CD4-positive, alpha-beta T cell (primary cell): Measurements from ENCODE around the gene AMD1. TPM values are rescaled to one million over a fixed set of nuclear protein-coding genes. Genes with fewer than 3 reads are reported as not detected.

Experiments
- ATAC-seq: fragments of 200-7000 bp; cut with Tn5 transposase; one replicate; pipeline ENCODE4 v1.10.0; 2022; ENCODE audit warnings: mild to moderate bottlenecking; ENCODE audit not compliant: poor library complexity
- CTCF ChIA-PET: fragments of 350-600 bp; sonication (Branson Sonifier 250); formaldehyde crosslinking; loops from one replicate; lab custom pipeline; 2021; ENCODE audit warnings: antibody characterized with exemption, inconsistent platforms; lab: Charles Lee
- POLR2A ChIA-PET: fragments of 350-600 bp; sonication (Branson Sonifier 250); formaldehyde crosslinking; loops from one replicate; lab custom pipeline; 2021; ENCODE audit warnings: antibody characterized with exemption, inconsistent platforms; lab: Charles Lee
- DNase-seq, 14 experiments: peaks; one replicate each; pipeline ENCODE4 v3.0.0-alpha.2; 2013 to 2020; ENCODE audit warnings: mixed read lengths in 2 of 14
- H3K27ac ChIP-seq, 2 donors: one replicate each; pipeline versions ENCODE4 v1.5.1 to v1.7.0; 2013; ENCODE audit warnings: low read length in 2 of 2, low read depth in 1 of 2, mild to moderate bottlenecking in 1 of 2
- H3K27me3 ChIP-seq, 2 experiments: 1 replicate in 1 of 2; 2 replicates in 1 of 2; pipeline versions ENCODE4 v1.6.1 to v1.7.0; 2013; ENCODE audit warnings: low read length in 2 of 2, control low read depth in 1 of 2, mild to moderate bottlenecking in 1 of 2, moderate library complexity in 1 of 2; ENCODE audit not compliant: insufficient read depth in 2 of 2, control insufficient read depth in 1 of 2
- H3K36me3 ChIP-seq: one replicate; pipeline ENCODE4 v1.6.1; 2013; ENCODE audit warnings: low read length, control low read depth; ENCODE audit not compliant: insufficient read depth
- H3K4me1 ChIP-seq: one replicate; pipeline ENCODE4 v1.6.1; 2013; ENCODE audit warnings: low read length, control low read depth; ENCODE audit not compliant: insufficient read depth
- H3K4me3 ChIP-seq: one replicate; pipeline ENCODE4 v1.5.1; 2013; ENCODE audit warnings: mild to moderate bottlenecking, low read length, moderate library complexity
- H3K9me3 ChIP-seq, 2 experiments: 1 replicate in 1 of 2; 2 replicates in 1 of 2; pipeline versions ENCODE4 v1.6.1 to v1.7.0; 2013; ENCODE audit warnings: low read length in 2 of 2, mild to moderate bottlenecking in 2 of 2, control low read depth in 1 of 2, moderate library complexity in 1 of 2; ENCODE audit not compliant: control insufficient read depth in 1 of 2, insufficient read depth in 1 of 2
- H3K27ac Mint-ChIP-seq: one replicate; pipeline ENCODE4 v1.8.0; 2020; ENCODE audit warnings: mixed read lengths
- H3K27me3 Mint-ChIP-seq: one replicate; pipeline ENCODE4 v1.8.0; 2021; ENCODE audit warnings: mixed read lengths
- H3K36me3 Mint-ChIP-seq: one replicate; pipeline ENCODE4 v1.8.0; 2021; ENCODE audit warnings: low read depth, mixed read lengths
- H3K4me1 Mint-ChIP-seq: one replicate; pipeline ENCODE4 v1.8.0; 2021; ENCODE audit warnings: low read depth, mixed read lengths
- H3K4me3 Mint-ChIP-seq: one replicate; pipeline ENCODE4 v1.8.0; 2020; ENCODE audit warnings: mild to moderate bottlenecking, mixed read lengths
- H3K9me3 Mint-ChIP-seq: one replicate; pipeline ENCODE4 v1.8.0; 2020; ENCODE audit warnings: mixed read lengths
- intact Hi-C, 2 experiments: fragments of 100-400 bp; cut with DNase I in 1 of 2; cut with micrococcal nuclease in 1 of 2; formaldehyde crosslinking; loops; one replicate each; pipeline versions ENCODE4 v1.15.1 to v1.9.0; 2023 to 2025; cut with DNase I, micrococcal nuclease
- total RNA-seq, 174 experiments: library from RNA in 2 of 174; stranded (reverse) in 2 of 174; gene quantifications; one replicate each; pipeline ENCODE4 v1.2.3 and lab custom pipeline; 2021 to 2026
- TF ChIP-seq, protein P1 (sequence below): fragments of 200-600 bp; IDR thresholded peaks from one replicate; pipeline ENCODE4 v1.8.0; 2022; ENCODE audit warnings: antibody characterized with exemption, mild to moderate bottlenecking

The AMD1 gene
- total RNA-seq, 2 experiments from 2014 or later = 165 to 174 TPM

- Mint-ChIP-seq H3K9me3 (no peaks in the 10 kb centered on the region), H3K36me3 (peaks cover 26% of the 10 kb centered on the region), H3K4me1 (peaks cover 70% of the 10 kb centered on the region), H3K27ac (peak overlapping the region; percentile 99), H3K4me3 (peak overlapping the region; percentile 96), H3K27me3 (no peaks in the 10 kb centered on the region)
- DNase-seq (no peak), ATAC-seq (no peak)
- peak overlapping the region; percentile 78 for H3K4me3 ChIP-seq
- H3K27ac ChIP-seq = peak overlapping the region in 1 of 2 donors; percentile 74
- intact Hi-C loops = loop anchor here (2.0 to 10.0 kb wide), 7 partner anchors 79 to 1210 kb away; partner anchors contain the start of genes FAM229B (in 1 of the 2), GTF3C6 (in 1 of the 2), REV3L (in 1 of the 2) and RPF2 (in 1 of the 2)
- H3K27me3 ChIP-seq = no peaks in the 10 kb centered on the region
- TF ChIP-seq, protein P1, sequence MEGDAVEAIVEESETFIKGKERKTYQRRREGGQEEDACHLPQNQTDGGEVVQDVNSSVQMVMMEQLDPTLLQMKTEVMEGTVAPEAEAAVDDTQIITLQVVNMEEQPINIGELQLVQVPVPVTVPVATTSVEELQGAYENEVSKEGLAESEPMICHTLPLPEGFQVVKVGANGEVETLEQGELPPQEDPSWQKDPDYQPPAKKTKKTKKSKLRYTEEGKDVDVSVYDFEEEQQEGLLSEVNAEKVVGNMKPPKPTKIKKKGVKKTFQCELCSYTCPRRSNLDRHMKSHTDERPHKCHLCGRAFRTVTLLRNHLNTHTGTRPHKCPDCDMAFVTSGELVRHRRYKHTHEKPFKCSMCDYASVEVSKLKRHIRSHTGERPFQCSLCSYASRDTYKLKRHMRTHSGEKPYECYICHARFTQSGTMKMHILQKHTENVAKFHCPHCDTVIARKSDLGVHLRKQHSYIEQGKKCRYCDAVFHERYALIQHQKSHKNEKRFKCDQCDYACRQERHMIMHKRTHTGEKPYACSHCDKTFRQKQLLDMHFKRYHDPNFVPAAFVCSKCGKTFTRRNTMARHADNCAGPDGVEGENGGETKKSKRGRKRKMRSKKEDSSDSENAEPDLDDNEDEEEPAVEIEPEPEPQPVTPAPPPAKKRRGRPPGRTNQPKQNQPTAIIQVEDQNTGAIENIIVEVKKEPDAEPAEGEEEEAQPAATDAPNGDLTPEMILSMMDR = no peak
- ChIA-PET POLR2A (interaction anchor here (0.6 to 9.1 kb wide), 8 partner anchors 7 to 381 kb away, joined by 3 to 809 read pairs (median 59); partner anchors contain the start of genes CDK19, GTF3C6 and RPF2), CTCF (interaction anchor here (1.1 to 4.0 kb wide), 4 partner anchors 9 to 195 kb away, joined by 3 to 28 read pairs (median 10); partner anchors contain the start of gene CDK19)
- H3K36me3 ChIP-seq = no peaks in the 10 kb centered on the region
- H3K9me3 ChIP-seq = no peaks in the 10 kb centered on the region
- peaks cover 43% of the 10 kb centered on the region for H3K4me1 ChIP-seq
Observed at GRCh38 chr6:110877569-110877968, 3.0 kb downstream of the AMD1 start.

DNA sequence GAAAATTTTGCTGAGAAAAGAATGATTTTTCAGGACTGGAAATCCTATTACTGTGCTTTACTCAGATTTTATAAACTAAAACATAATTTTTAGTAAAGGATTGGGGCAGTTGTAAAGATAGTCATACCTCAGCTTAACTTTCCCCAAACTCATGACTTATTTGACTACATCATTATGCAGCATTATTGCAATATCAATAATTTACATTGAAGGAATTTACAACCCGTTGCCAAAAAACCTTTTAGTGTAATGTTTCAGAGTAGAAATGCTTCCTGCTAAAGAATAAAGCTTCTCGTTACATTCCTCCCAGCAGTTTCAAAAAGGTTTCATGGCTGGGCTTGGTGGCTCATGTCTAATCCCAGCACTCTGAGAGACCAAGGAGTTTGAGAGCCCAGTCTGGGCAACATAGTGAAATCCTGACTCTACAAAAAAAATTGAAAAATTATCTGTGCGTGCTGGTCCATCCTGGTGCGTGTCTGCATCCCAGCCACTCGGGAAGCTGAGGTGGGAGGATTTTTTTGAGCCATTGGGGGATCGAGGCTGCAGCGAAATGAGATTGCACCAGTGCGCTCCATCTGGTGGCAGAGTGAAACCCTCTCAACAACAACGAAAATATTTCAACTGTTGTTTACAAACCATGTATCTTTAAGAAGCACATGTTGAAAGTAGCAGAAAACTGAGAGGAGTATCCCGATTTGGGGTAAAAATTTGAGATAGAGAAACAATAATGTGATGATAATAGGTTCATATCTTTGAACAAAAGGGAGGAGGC is 4.4 kb downstream of the AMD1 start:
- TF ChIP-seq, protein P1 = peak; percentile 65
- peaks cover 54% of the 10 kb centered on the region for H3K4me1 ChIP-seq
- H3K27me3 ChIP-seq = no peaks in the 10 kb centered on the region
- ATAC-seq (no peak), DNase-seq (peak in 10 of 14 experiments; percentile 9 to 70 (median 26))
- CTCF ChIA-PET = interaction anchor here (1.2 to 4.0 kb wide), 4 partner anchors 12 to 332 kb away, joined by 3 to 28 read pairs (median 10); partner anchors contain the start of gene CDK19
- Mint-ChIP-seq H3K9me3 (no peaks in the 10 kb centered on the region), H3K27me3 (no peaks in the 10 kb centered on the region), H3K4me1 (peaks cover 84% of the 10 kb centered on the region), H3K36me3 (peaks cover 27% of the 10 kb centered on the region), H3K27ac (peak overlapping the region; percentile 55), H3K4me3 (peak overlapping the region; percentile 96)
- POLR2A ChIA-PET = interaction anchor here (0.6 to 9.1 kb wide), 7 partner anchors 64 to 196 kb away, joined by 3 to 809 read pairs (median 7); partner anchors contain the start of genes CDK19, GTF3C6 and RPF2
- intact Hi-C loops = loop anchor here (1.0 to 10.0 kb wide), 8 partner anchors 78 to 1208 kb away; partner anchors contain the start of genes FAM229B (in 1 of the 2), GTF3C6 (in 1 of the 2), REV3L (in 1 of the 2) and RPF2 (in 1 of the 2)
- H3K4me3 ChIP-seq = peak overlapping the region; percentile 23
- H3K9me3 ChIP-seq = no peaks in the 10 kb centered on the region
- H3K36me3 ChIP-seq = no peaks in the 10 kb centered on the region
- H3K27ac ChIP-seq = no peak overlapping the region

GRCh38 chr6:110880651-110881050 is 6.1 kb downstream of the AMD1 start:
- Mint-ChIP-seq H3K27ac (peak overlapping the region; percentile 46), H3K9me3 (no peaks in the 10 kb centered on the region), H3K36me3 (peaks cover 24% of the 10 kb centered on the region), H3K4me3 (peak overlapping the region; percentile 69), H3K4me1 (peaks cover 94% of the 10 kb centered on the region), H3K27me3 (no peaks in the 10 kb centered on the region)
- DNase-seq = no peak
- no peaks in the 10 kb centered on the region for H3K27me3 ChIP-seq
- H3K36me3 ChIP-seq = peaks cover 4% of the 10 kb centered on the region
- intact Hi-C loops = no loop called here
- H3K27ac ChIP-seq = no peak overlapping the region
- POLR2A ChIA-PET = interaction anchor here (9.1 kb wide), 1 partner anchor 66 kb away, joined by 809 read pairs; the partner anchor contains the start of gene CDK19
- H3K4me1 ChIP-seq = peaks cover 66% of the 10 kb centered on the region
- no peaks in the 10 kb centered on the region for H3K9me3 ChIP-seq
- TF ChIP-seq, protein P1 = no peak
- no peak overlapping the region for H3K4me3 ChIP-seq
- ATAC-seq = no peak
- CTCF ChIA-PET = no interaction called here
